ENCODE data around the gene LHFPL2.

Gene LHFPL2

GRCh38 chr5:78483809-78484521 is 164.6 kb downstream of the LHFPL2 start:
- no peak; the same call in 1 of the 2 replicates for TF ChIP-seq CTCF (IDR thresholded peaks at IDR 0.05; ENCODE audit: low read depth, low read length)
- DNase-seq (ENCODE audit: extremely low read depth, low read depth): no peak

GRCh38 chr5:78482948-78483347 is 165.6 kb downstream of the LHFPL2 start:
- TF ChIP-seq CTCF (IDR thresholded peaks at IDR 0.05; ENCODE audit: low read depth, low read length): no peak
- DNase-seq (ENCODE audit: extremely low read depth, low read depth): no peak

GRCh38 chr5:78476795-78477194 is 171.8 kb downstream of the LHFPL2 start:
- TF ChIP-seq CTCF (IDR thresholded peaks at IDR 0.05; ENCODE audit: low read depth, low read length): no peak

GRCh38 chr5:78475370-78475769 is 173.2 kb downstream of the LHFPL2 start:
- TF ChIP-seq CTCF (IDR thresholded peaks at IDR 0.05; ENCODE audit: low read depth, low read length): no peak
- DNase-seq (ENCODE audit: extremely low read depth, low read depth): no peak

More at GRCh38 chr5:78476795-78477194, 171.8 kb downstream of the LHFPL2 start:
- DNase-seq (ENCODE audit: extremely low read depth, low read depth): no peak

GRCh38 chr5:78473751-78474150 is 174.8 kb downstream of the LHFPL2 start:
- no peak for DNase-seq (ENCODE audit: extremely low read depth, low read depth)
- no peak for TF ChIP-seq CTCF (IDR thresholded peaks at IDR 0.05; ENCODE audit: low read depth, low read length)

GRCh38 chr5:78472469-78473106 is 176.0 kb downstream of the LHFPL2 start:
- no peak for DNase-seq (ENCODE audit: extremely low read depth, low read depth)
- TF ChIP-seq CTCF (IDR thresholded peaks at IDR 0.05; ENCODE audit: low read depth, low read length): peak; percentile 24

GRCh38 chr5:78471896-78472295 is 176.7 kb downstream of the LHFPL2 start:
- no peak for TF ChIP-seq CTCF (IDR thresholded peaks at IDR 0.05; ENCODE audit: low read depth, low read length)
- DNase-seq (ENCODE audit: extremely low read depth, low read depth): no peak
